ENCODE data around the gene ADGRA1. TPM values are rescaled to one million over a fixed set of nuclear protein-coding genes. Genes with fewer than 3 reads are reported as not detected.

Gene ADGRA1
- total RNA-seq, 4 donors from 2014 or later = not detected

DNA sequence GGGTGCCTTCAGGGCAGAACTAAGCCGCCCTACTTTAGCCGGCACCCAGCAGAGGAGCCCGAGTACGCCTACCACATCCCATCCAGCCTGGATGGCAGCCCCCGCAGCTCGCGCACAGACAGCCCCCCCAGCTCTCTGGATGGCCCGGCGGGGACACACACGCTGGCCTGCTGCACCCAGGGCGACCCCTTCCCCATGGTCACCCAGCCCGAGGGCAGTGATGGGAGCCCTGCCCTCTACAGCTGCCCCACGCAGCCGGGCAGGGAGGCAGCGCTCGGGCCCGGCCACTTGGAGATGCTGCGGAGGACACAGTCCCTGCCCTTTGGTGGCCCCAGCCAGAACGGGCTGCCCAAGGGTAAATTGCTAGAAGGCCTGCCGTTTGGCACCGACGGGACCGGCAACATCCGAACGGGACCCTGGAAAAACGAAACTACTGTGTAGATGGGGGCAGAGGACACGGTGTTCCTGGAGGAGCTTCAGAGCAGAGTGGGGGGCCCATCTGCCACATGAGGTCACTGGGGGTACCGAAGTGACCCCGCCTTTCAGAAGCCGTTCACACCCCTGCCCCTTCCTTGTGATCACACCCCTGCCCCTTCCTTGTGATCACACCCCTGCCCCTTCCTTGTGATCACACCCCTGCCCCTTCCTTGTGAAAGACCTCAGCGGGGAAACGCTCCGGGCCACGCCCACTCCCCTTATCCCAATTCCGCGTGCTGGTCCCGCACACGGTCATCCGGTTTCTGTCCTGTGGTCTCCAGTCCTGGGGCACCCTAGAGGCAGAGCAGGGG, 41.5 kb downstream of the ADGRA1 start:
- intact Hi-C loops (cut with DNase I; ENCODE audit: low total_unique reads) = loop anchor here (10.0 kb wide), 1 partner anchor 94 kb away; no protein-coding TSS in a partner anchor
- Histone ChIP-seq H3K27me3 (peaks cover 0 to 6% (median 0%) of the 10 kb centered on the region in 3 donors), H3K27ac (no peak overlapping the region), H3K4me1 (no peaks in the 10 kb centered on the region), H3K4me3 (no peak overlapping the region), H3K9me3 (no peaks in the 10 kb centered on the region), H3K36me3 (no peaks in the 10 kb centered on the region)
- ATAC-seq = no peak
- TF ChIP-seq, protein P1, sequence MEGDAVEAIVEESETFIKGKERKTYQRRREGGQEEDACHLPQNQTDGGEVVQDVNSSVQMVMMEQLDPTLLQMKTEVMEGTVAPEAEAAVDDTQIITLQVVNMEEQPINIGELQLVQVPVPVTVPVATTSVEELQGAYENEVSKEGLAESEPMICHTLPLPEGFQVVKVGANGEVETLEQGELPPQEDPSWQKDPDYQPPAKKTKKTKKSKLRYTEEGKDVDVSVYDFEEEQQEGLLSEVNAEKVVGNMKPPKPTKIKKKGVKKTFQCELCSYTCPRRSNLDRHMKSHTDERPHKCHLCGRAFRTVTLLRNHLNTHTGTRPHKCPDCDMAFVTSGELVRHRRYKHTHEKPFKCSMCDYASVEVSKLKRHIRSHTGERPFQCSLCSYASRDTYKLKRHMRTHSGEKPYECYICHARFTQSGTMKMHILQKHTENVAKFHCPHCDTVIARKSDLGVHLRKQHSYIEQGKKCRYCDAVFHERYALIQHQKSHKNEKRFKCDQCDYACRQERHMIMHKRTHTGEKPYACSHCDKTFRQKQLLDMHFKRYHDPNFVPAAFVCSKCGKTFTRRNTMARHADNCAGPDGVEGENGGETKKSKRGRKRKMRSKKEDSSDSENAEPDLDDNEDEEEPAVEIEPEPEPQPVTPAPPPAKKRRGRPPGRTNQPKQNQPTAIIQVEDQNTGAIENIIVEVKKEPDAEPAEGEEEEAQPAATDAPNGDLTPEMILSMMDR (IDR thresholded peaks at IDR 0.05 in 4 of 5, conservative IDR thresholded peaks at IDR 0.05 in 1 of 5) = no peak
- no peak for TF ChIP-seq POLR2A (IDR thresholded peaks at IDR 0.05)
- in situ Hi-C loops (cut with MboI; ENCODE audit: low sequenced_read_pairs in 4 of 4) = loop anchor here in 1 of 4 donors (10.0 kb wide), 1 partner anchor 184 kb away; the partner anchor contains the start of gene CFAP46
- no peak for DNase-seq

DNA sequence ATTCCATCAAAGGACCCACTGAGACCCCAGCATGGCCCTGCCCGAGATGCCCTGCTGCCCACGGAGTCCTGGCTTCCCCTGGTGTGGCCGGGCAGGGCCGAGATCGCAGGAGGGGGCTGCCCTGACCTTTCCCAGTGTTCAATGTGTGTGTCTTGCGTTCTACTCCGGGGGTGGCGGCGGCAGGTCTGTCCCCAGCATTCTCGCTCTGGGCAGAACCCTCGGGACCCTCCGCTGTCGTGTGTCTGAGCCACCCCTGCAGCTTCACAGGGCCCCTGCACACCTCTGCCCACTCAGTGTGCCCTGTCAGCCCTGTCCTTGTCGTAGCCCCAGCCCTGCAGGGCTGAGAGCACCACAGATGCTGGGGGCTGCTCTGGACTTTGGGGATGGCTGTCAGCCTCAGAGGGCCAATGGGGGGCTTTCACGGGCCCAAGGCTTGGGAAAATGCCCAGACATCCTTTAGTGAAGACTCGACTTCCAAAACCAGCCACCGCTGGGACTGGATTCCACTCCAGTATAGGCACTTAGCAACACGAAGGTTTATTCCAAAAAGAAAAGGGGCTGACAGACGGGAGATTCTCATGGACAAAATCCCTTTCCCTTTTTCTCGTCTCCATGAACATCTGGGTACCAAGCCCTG, 42.3 kb downstream of the ADGRA1 start:
- Histone ChIP-seq H3K4me1 (no peaks in the 10 kb centered on the region), H3K27me3 (peaks cover 0 to 3% (median 0%) of the 10 kb centered on the region in 3 donors), H3K9me3 (no peaks in the 10 kb centered on the region), H3K4me3 (no peak overlapping the region), H3K36me3 (no peaks in the 10 kb centered on the region), H3K27ac (no peak overlapping the region)
- TF ChIP-seq, protein P1 (IDR thresholded peaks at IDR 0.05 in 4 of 5, conservative IDR thresholded peaks at IDR 0.05 in 1 of 5) = no peak
- TF ChIP-seq POLR2A (IDR thresholded peaks at IDR 0.05) = no peak
- DNase-seq (no peak), ATAC-seq (no peak)
- in situ Hi-C loops (cut with MboI; ENCODE audit: low sequenced_read_pairs in 4 of 4) = loop anchor here in 1 of 4 donors (10.0 kb wide), 1 partner anchor 185 kb away; the partner anchor contains the start of gene CFAP46
- intact Hi-C loops (cut with DNase I; ENCODE audit: low total_unique reads) = loop anchor here (10.0 kb wide), 1 partner anchor 95 kb away; no protein-coding TSS in a partner anchor

DNA sequence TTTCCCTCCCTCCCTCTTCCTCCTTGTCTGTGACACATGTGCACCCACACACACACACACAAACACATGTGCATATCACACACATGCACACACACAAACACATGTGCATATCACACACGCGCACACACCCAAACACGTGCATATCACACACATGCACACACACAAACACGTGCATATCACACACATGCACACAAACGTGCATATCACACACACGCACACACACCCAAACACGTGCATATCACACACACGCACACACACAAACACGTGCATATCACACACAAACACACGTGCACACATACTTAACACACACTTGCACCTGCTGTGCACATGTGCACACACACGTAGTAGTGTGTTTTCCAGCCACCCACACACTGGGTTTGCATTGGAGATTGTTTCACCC, 42.9 kb downstream of the ADGRA1 start:
- H3K4me1 ChIP-seq = no peaks in the 10 kb centered on the region
- DNase-seq = no peak
- H3K9me3 ChIP-seq = no peaks in the 10 kb centered on the region
- in situ Hi-C loops (cut with MboI; ENCODE audit: low sequenced_read_pairs in 4 of 4) (no loop called here), intact Hi-C loops (cut with DNase I; ENCODE audit: low total_unique reads) (no loop called here)
- peaks cover 0 to 3% (median 0%) of the 10 kb centered on the region in 3 donors for H3K27me3 ChIP-seq
- H3K36me3 ChIP-seq = no peaks in the 10 kb centered on the region
- H3K4me3 ChIP-seq = no peak overlapping the region
- no peak for ATAC-seq
- TF ChIP-seq, protein P1 (IDR thresholded peaks at IDR 0.05 in 4 of 5, conservative IDR thresholded peaks at IDR 0.05 in 1 of 5) = no peak
- no peak for TF ChIP-seq POLR2A (IDR thresholded peaks at IDR 0.05)
- no peak overlapping the region for H3K27ac ChIP-seq

DNA sequence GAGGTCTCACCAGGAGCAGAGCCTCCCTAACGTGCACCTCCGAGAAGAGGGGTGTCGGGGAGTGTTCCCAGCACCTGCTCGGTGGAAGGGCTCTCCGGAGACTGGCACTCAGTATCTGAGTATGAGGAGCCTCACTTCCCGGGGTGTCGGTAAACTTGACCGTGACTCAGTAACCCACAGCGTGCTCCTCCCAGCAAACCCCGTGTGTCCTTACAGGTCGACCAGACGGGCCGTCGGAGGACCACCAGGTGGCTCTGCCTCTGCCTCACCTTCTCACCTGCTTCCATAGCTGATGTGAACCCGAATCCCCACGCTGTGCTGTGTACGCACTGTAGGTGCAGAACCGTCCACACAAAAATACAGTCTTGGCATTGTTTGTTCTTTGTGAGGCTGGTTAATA, 43.3 kb downstream of the ADGRA1 start:
- Histone ChIP-seq H3K27me3 (peaks cover 0 to 2% (median 0%) of the 10 kb centered on the region in 3 donors), H3K4me1 (no peaks in the 10 kb centered on the region), H3K27ac (no peak overlapping the region), H3K36me3 (no peaks in the 10 kb centered on the region), H3K9me3 (no peaks in the 10 kb centered on the region), H3K4me3 (no peak overlapping the region)
- in situ Hi-C loops (cut with MboI; ENCODE audit: low sequenced_read_pairs in 4 of 4) (no loop called here), intact Hi-C loops (cut with DNase I; ENCODE audit: low total_unique reads) (no loop called here)
- DNase-seq (no peak), ATAC-seq (no peak)
- TF ChIP-seq, protein P1 (IDR thresholded peaks at IDR 0.05 in 4 of 5, conservative IDR thresholded peaks at IDR 0.05 in 1 of 5) = no peak
- no peak for TF ChIP-seq POLR2A (IDR thresholded peaks at IDR 0.05)

Measured in gastrocnemius medialis (tissue), 4 donors.